ENCODE data around the gene FTCDNL1. TPM values are rescaled to one million over a fixed set of nuclear protein-coding genes. Genes with fewer than 3 reads are reported as not detected.

The FTCDNL1 gene
- total RNA-seq, 1 experiment from 2014 or later: 2.0 TPM

GRCh38 chr2:199868431-199869226, 17.6 kb upstream of the FTCDNL1 start:
- WGBS (ENCODE audit: extremely low coverage, insufficient read length, low lambda C conversion rate): no CpG with 5 or more reads among the region's 5 CpGs
- H2BK5ac ChIP-seq (ENCODE audit: insufficient read length, low read length): no peak overlapping the region
- no peak overlapping the region for H2BK20ac ChIP-seq (ENCODE audit: low read depth, low read length, poor library complexity, severe bottlenecking)
- no peak overlapping the region for H4K5ac ChIP-seq (ENCODE audit: insufficient read length, low read depth, low read length)
- peaks cover 8% of the 10 kb centered on the region; the same call in 1 of the 2 replicates for H3K4me1 ChIP-seq (ENCODE audit: insufficient read depth, low read length)
- Mint-ChIP-seq H3K9me3 (0 out of 5 replicates have a peak, but pooled peaks cover 0 to under 1% of the 10 kb centered on the region in 2 experiments), H3K36me3 (ENCODE audit: insufficient read depth in 1 of 3, low read depth in 3 of 3) (peaks cover 0 to 3% (median 2%) of the 10 kb centered on the region in 3 experiments; a peak in 2 of 7 replicates), H3K4me1 (peaks cover 40 to 44% of the 10 kb centered on the region in 2 experiments), H3K4me3 (peak overlapping the region; percentile 36 to 57; a peak in 4 of 5 replicates), H3K27ac (peak overlapping the region; percentile 93 to 99 (median 99)), H3K27me3 (ENCODE audit: low read depth) (no peaks in the 10 kb centered on the region)
- DNase-seq: no peak
- no peaks in the 10 kb centered on the region for H3K79me2 ChIP-seq (ENCODE audit: insufficient read depth, low read length)
- no peak overlapping the region for H3K18ac ChIP-seq (ENCODE audit: insufficient read length, low read depth, low read length)
- H2AK5ac ChIP-seq (ENCODE audit: insufficient read length, low read length): no peak overlapping the region
- no peak overlapping the region for H3K14ac ChIP-seq (ENCODE audit: insufficient read depth, low read length)
- TF ChIP-seq, protein P1, sequence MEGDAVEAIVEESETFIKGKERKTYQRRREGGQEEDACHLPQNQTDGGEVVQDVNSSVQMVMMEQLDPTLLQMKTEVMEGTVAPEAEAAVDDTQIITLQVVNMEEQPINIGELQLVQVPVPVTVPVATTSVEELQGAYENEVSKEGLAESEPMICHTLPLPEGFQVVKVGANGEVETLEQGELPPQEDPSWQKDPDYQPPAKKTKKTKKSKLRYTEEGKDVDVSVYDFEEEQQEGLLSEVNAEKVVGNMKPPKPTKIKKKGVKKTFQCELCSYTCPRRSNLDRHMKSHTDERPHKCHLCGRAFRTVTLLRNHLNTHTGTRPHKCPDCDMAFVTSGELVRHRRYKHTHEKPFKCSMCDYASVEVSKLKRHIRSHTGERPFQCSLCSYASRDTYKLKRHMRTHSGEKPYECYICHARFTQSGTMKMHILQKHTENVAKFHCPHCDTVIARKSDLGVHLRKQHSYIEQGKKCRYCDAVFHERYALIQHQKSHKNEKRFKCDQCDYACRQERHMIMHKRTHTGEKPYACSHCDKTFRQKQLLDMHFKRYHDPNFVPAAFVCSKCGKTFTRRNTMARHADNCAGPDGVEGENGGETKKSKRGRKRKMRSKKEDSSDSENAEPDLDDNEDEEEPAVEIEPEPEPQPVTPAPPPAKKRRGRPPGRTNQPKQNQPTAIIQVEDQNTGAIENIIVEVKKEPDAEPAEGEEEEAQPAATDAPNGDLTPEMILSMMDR (conservative IDR thresholded peaks at IDR 0.05): no peak
- H3K27me3 ChIP-seq (ENCODE audit: insufficient read depth, low read length): no peaks in the 10 kb centered on the region
- H4K8ac ChIP-seq (replicated peaks; ENCODE audit: insufficient read length, low read depth, low read length): no peak overlapping the region
- H3K9ac ChIP-seq (ENCODE audit: extremely low read depth, insufficient read length, low read length): no peak overlapping the region
- no peaks in the 10 kb centered on the region for H4K20me1 ChIP-seq (ENCODE audit: control insufficient read depth, insufficient read depth, insufficient read length)
- H2AFZ ChIP-seq (ENCODE audit: low read length): no peak overlapping the region
- H2BK15ac ChIP-seq (ENCODE audit: low read depth, low read length): no peak overlapping the region
- peak overlapping the region; percentile 53 for H3K27ac ChIP-seq (ENCODE audit: insufficient read length, low read depth, low read length)
- H3K79me1 ChIP-seq (ENCODE audit: insufficient read depth, low read depth, low read length, poor library complexity, severe bottlenecking): no peaks in the 10 kb centered on the region
- H3K23me2 ChIP-seq (ENCODE audit: insufficient read length, low read depth, low read length, poor library complexity, severe bottlenecking): no peaks in the 10 kb centered on the region
- H2BK12ac ChIP-seq (ENCODE audit: insufficient read length, low read depth, low read length): no peak overlapping the region
- H3K23ac ChIP-seq (ENCODE audit: insufficient read length, low read depth, low read length): no peak overlapping the region
- no peak overlapping the region for H3K56ac ChIP-seq (ENCODE audit: insufficient read length, low read depth, low read length)
- no peak overlapping the region for H3T11ph ChIP-seq (ENCODE audit: low read length)
- H3K4ac ChIP-seq (ENCODE audit: low read depth, low read length): no peak overlapping the region
- no peak overlapping the region for H4K91ac ChIP-seq (ENCODE audit: insufficient read length, low read depth, low read length)
- H3K4me2 ChIP-seq (ENCODE audit: insufficient read depth, insufficient read length, low read length): peak overlapping the region; percentile 22
- H2BK120ac ChIP-seq (ENCODE audit: low read depth, low read length, poor library complexity, severe bottlenecking): no peak overlapping the region
- no peaks in the 10 kb centered on the region for H3K9me3 ChIP-seq (ENCODE audit: control insufficient read depth, low read depth, low read length)

Data from H9 (cell line).